Osteoblast (primary cell): Measurements from ENCODE around the gene LDB3. TPM values are rescaled to one million over a fixed set of nuclear protein-coding genes. Genes with fewer than 3 reads are reported as not detected.

Experiments used
- DNase-seq: peaks from one replicate; pipeline ENCODE4 v3.0.0; 2011; ENCODE audit warnings: low spot score, mixed read lengths; ENCODE audit not compliant: insufficient read length; ENCODE audit errors: missing footprints
- H2AFZ ChIP-seq: 2 replicates; pipeline ENCODE4 v1.6.0; 2011; ENCODE audit warnings: mild to moderate bottlenecking, low read length
- H3K27ac ChIP-seq: 2 replicates; pipeline ENCODE4 v1.5.1; 2011; ENCODE audit warnings: mild to moderate bottlenecking, low read depth, low read length, moderate library complexity
- H3K27me3 ChIP-seq: 2 replicates; pipeline ENCODE4 v1.6.0; 2012; ENCODE audit warnings: mild to moderate bottlenecking, control low read depth, inconsistent platforms, low read length, moderate library complexity; ENCODE audit not compliant: insufficient read depth
- H3K36me3 ChIP-seq: 2 replicates; pipeline ENCODE4 v1.5.1; 2011; ENCODE audit warnings: mild to moderate bottlenecking, low read length, control low read depth, moderate library complexity; ENCODE audit not compliant: insufficient read depth
- H3K4me1 ChIP-seq: 2 replicates; pipeline ENCODE4 v1.5.1; 2011; ENCODE audit warnings: mild to moderate bottlenecking, low read length, control low read depth, moderate library complexity; ENCODE audit not compliant: insufficient read depth
- H3K4me2 ChIP-seq: 2 replicates; pipeline ENCODE4 v1.6.0; 2011; ENCODE audit warnings: mild to moderate bottlenecking, low read length; ENCODE audit not compliant: insufficient read depth
- H3K4me3 ChIP-seq: fragments of 200-600 bp; sonication (generic); 3 replicates; pipeline ENCODE4 v1.5.1; 2012; ENCODE audit warnings: mild to moderate bottlenecking, low read length, inconsistent platforms; ENCODE audit not compliant: insufficient read depth
- H3K79me2 ChIP-seq: 2 replicates; pipeline ENCODE4 v1.6.0; 2012; ENCODE audit warnings: mild to moderate bottlenecking, low read length, control low read depth, inconsistent platforms; ENCODE audit not compliant: insufficient read depth
- H3K9me3 ChIP-seq: 2 replicates; pipeline ENCODE4 v1.5.1; 2011; ENCODE audit warnings: low read depth, low read length, control low read depth
- H4K20me1 ChIP-seq: 2 replicates; pipeline ENCODE4 v1.6.0; 2012; ENCODE audit warnings: mild to moderate bottlenecking, low read length, control low read depth; ENCODE audit not compliant: insufficient read depth
- total RNA-seq: library from RNA; depleted of rRNA; stranded (reverse); fragments of >200 nt; gene quantifications from 2 replicates; pipeline ENCODE4 v1.2.3, GENCODE V29; 2012
- TF ChIP-seq, protein P1 (sequence below): IDR thresholded peaks from 2 replicates; pipeline ENCODE4 v1.5.1; 2011; ENCODE audit warnings: mild to moderate bottlenecking, low read depth, low read length, moderate library complexity; ENCODE audit errors: extremely low read depth

LDB3 gene
- total RNA-seq, 1 donor = under 0.01 TPM

GRCh38 chr10:86632009-86632800 lies 36.1 kb upstream of the LDB3 start:
- Histone ChIP-seq H4K20me1 (no peaks in the 10 kb centered on the region), H3K27me3 (peaks cover 2% of the 10 kb centered on the region), H3K36me3 (no peaks in the 10 kb centered on the region), H3K4me2 (peak overlapping the region; percentile 79), H3K79me2 (no peaks in the 10 kb centered on the region), H3K4me1 (peaks cover 17% of the 10 kb centered on the region), H3K27ac (no peak overlapping the region), H3K4me3 (peak overlapping the region; percentile 70), H2AFZ (peak overlapping the region; percentile 90), H3K9me3 (no peaks in the 10 kb centered on the region)
- peak; percentile 88 for DNase-seq
- TF ChIP-seq, protein P1, sequence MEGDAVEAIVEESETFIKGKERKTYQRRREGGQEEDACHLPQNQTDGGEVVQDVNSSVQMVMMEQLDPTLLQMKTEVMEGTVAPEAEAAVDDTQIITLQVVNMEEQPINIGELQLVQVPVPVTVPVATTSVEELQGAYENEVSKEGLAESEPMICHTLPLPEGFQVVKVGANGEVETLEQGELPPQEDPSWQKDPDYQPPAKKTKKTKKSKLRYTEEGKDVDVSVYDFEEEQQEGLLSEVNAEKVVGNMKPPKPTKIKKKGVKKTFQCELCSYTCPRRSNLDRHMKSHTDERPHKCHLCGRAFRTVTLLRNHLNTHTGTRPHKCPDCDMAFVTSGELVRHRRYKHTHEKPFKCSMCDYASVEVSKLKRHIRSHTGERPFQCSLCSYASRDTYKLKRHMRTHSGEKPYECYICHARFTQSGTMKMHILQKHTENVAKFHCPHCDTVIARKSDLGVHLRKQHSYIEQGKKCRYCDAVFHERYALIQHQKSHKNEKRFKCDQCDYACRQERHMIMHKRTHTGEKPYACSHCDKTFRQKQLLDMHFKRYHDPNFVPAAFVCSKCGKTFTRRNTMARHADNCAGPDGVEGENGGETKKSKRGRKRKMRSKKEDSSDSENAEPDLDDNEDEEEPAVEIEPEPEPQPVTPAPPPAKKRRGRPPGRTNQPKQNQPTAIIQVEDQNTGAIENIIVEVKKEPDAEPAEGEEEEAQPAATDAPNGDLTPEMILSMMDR = peak; percentile 20

GRCh38 chr10:86632951-86633350 lies 35.4 kb upstream of the LDB3 start:
- Histone ChIP-seq H3K36me3 (no peaks in the 10 kb centered on the region), H3K27ac (no peak overlapping the region), H3K4me3 (no peak overlapping the region), H3K4me2 (no peak overlapping the region), H2AFZ (peak overlapping the region; percentile 30), H4K20me1 (no peaks in the 10 kb centered on the region), H3K4me1 (peaks cover 17% of the 10 kb centered on the region), H3K79me2 (no peaks in the 10 kb centered on the region), H3K9me3 (no peaks in the 10 kb centered on the region), H3K27me3 (no peaks in the 10 kb centered on the region)
- peak; percentile 61 for DNase-seq
- TF ChIP-seq, protein P1 = peak; percentile 4

DNA sequence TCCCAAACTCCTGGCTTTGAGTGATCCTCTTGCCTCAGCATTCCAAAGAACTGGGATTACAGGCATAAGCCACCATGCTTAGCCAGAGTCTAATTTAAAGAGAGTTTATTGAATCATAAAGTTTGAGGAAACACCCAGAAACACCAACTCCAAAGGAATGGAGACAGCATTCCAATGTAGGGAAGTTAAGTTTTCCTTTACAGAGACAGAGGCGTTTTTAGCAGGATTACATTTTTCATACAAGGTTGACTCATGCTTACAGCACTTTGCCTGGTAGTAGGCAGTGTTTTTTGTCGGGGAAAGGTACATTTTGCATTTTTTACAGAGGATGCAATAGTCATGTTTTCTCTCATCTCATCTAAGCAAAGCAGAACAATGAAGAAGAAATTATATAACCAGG lies 32.9 kb upstream of the LDB3 start:
- no peaks in the 10 kb centered on the region for H4K20me1 ChIP-seq
- TF ChIP-seq, protein P1 = no peak
- no peak overlapping the region for H2AFZ ChIP-seq
- H3K4me3 ChIP-seq = no peak overlapping the region
- H3K27me3 ChIP-seq = no peaks in the 10 kb centered on the region
- H3K9me3 ChIP-seq = no peaks in the 10 kb centered on the region
- H3K79me2 ChIP-seq = no peaks in the 10 kb centered on the region
- H3K27ac ChIP-seq = peak overlapping the region; percentile 60
- peak; percentile 92 for DNase-seq
- peaks cover 17% of the 10 kb centered on the region for H3K4me1 ChIP-seq
- no peaks in the 10 kb centered on the region for H3K36me3 ChIP-seq
- H3K4me2 ChIP-seq = no peak overlapping the region

GRCh38 chr10:86636311-86636710 lies 32.0 kb upstream of the LDB3 start:
- H3K27ac ChIP-seq = peak overlapping the region; percentile 60
- no peak overlapping the region for H2AFZ ChIP-seq

More at GRCh38 chr10:86636311-86636710, 32.0 kb upstream of the LDB3 start:
- DNase-seq = no peak
- Histone ChIP-seq H3K36me3 (no peaks in the 10 kb centered on the region), H3K27me3 (no peaks in the 10 kb centered on the region), H3K9me3 (no peaks in the 10 kb centered on the region), H3K4me1 (peaks cover 17% of the 10 kb centered on the region), H3K79me2 (no peaks in the 10 kb centered on the region), H3K4me3 (no peak overlapping the region), H4K20me1 (no peaks in the 10 kb centered on the region), H3K4me2 (no peak overlapping the region)
- TF ChIP-seq, protein P1 = no peak
